Osteocyte (in vitro differentiated cells): ENCODE results near the gene BBS10. TPM values are rescaled to one million over a fixed set of nuclear protein-coding genes. Genes with fewer than 3 reads are reported as not detected.
"Not testable (repeated sequence)": the region's sequence is repeated elsewhere in the genome, so short reads cannot be mapped to it uniquely, and the experiment has no call there.

Experiments used
- DNase-seq: peaks from one replicate; pipeline ENCODE4 v3.0.0; 2021; ENCODE audit warnings: mixed read lengths; ENCODE audit not compliant: unreplicated experiment; ENCODE audit errors: extremely low spot score
- H3K27ac Mint-ChIP-seq: one replicate; pipeline ENCODE4 v1.8.0; 2021; ENCODE audit warnings: mild to moderate bottlenecking, mixed read lengths; ENCODE audit not compliant: unreplicated experiment
- H3K27me3 Mint-ChIP-seq: one replicate; pipeline ENCODE4 v1.8.0; 2021; ENCODE audit warnings: mixed read lengths; ENCODE audit not compliant: unreplicated experiment
- H3K36me3 Mint-ChIP-seq: one replicate; pipeline ENCODE4 v1.8.0; 2021; ENCODE audit warnings: mixed read lengths; ENCODE audit not compliant: unreplicated experiment
- H3K4me1 Mint-ChIP-seq: one replicate; pipeline ENCODE4 v1.8.0; 2021; ENCODE audit warnings: mixed read lengths; ENCODE audit not compliant: unreplicated experiment
- H3K4me3 Mint-ChIP-seq: one replicate; pipeline ENCODE4 v1.8.0; 2021; ENCODE audit warnings: mild to moderate bottlenecking, moderate library complexity, mixed read lengths; ENCODE audit not compliant: unreplicated experiment
- H3K9me3 Mint-ChIP-seq: one replicate; pipeline ENCODE4 v1.8.0; 2021; ENCODE audit warnings: mixed read lengths; ENCODE audit not compliant: unreplicated experiment
- total RNA-seq: library from RNA; stranded (reverse); gene quantifications from 2 replicates; pipeline ENCODE4 v1.2.1, GENCODE V29; 2021
- TF ChIP-seq, protein P1 (sequence below): fragments of 200-600 bp; sonication (generic); IDR thresholded peaks from 2 replicates; pipeline ENCODE4 v1.5.0; 2021; ENCODE audit warnings: antibody characterized with exemption, mild to moderate bottlenecking, moderate library complexity

BBS10 gene
- total RNA-seq, 1 donor from 2014 or later: 10.5 TPM

DNA sequence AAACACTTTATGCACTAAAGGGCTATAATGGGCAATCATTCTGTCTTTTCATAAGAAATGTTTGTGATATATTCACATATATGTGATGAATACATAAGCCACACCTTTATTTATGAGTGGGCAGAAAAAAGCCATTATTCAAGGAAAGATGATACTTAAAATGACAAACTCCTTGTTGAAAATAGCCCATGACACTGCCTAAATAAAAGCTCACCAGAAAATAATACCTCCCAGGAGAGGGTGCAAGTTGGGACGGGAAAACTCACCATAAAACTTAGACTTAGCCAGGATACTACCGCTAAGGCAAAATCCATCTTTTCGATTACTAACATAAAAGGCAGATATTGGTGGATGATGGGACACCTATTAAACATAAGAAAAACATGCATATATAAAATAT lies 35.8 kb upstream of the BBS10 start:
- TF ChIP-seq, protein P1, sequence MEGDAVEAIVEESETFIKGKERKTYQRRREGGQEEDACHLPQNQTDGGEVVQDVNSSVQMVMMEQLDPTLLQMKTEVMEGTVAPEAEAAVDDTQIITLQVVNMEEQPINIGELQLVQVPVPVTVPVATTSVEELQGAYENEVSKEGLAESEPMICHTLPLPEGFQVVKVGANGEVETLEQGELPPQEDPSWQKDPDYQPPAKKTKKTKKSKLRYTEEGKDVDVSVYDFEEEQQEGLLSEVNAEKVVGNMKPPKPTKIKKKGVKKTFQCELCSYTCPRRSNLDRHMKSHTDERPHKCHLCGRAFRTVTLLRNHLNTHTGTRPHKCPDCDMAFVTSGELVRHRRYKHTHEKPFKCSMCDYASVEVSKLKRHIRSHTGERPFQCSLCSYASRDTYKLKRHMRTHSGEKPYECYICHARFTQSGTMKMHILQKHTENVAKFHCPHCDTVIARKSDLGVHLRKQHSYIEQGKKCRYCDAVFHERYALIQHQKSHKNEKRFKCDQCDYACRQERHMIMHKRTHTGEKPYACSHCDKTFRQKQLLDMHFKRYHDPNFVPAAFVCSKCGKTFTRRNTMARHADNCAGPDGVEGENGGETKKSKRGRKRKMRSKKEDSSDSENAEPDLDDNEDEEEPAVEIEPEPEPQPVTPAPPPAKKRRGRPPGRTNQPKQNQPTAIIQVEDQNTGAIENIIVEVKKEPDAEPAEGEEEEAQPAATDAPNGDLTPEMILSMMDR: no peak
- H3K36me3 Mint-ChIP-seq: peaks cover 35% of the 10 kb centered on the region
- no peak for DNase-seq
- no peak overlapping the region for H3K27ac Mint-ChIP-seq
- no peaks in the 10 kb centered on the region for H3K4me1 Mint-ChIP-seq
- H3K9me3 Mint-ChIP-seq: no peaks in the 10 kb centered on the region
- no peak overlapping the region for H3K4me3 Mint-ChIP-seq
- H3K27me3 Mint-ChIP-seq: no peaks in the 10 kb centered on the region

DNA sequence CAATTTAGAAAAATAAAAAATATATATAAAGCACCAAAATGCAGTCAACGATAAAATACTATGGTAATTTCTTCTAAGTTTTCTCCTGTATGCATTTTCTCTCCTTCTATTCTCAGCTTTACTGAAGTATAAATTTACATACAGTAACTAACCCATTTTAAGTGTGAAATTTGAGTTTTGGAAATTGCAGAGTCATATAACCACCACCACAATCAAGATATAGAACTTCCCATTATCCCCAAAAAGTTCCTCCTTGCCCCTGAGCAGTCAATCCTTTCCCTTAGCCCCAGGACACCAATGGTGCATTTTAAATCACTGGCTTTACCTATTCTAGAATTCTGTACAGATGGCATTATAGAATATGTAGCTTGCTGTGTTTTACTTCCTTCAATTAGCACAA lies 31.0 kb upstream of the BBS10 start:
- TF ChIP-seq, protein P1: no peak
- no peak overlapping the region for H3K27ac Mint-ChIP-seq
- DNase-seq: no peak
- no peaks in the 10 kb centered on the region for H3K4me1 Mint-ChIP-seq
- H3K9me3 Mint-ChIP-seq: no peaks in the 10 kb centered on the region
- no peaks in the 10 kb centered on the region for H3K27me3 Mint-ChIP-seq
- H3K36me3 Mint-ChIP-seq: peaks cover 29% of the 10 kb centered on the region
- no peak overlapping the region for H3K4me3 Mint-ChIP-seq

DNA sequence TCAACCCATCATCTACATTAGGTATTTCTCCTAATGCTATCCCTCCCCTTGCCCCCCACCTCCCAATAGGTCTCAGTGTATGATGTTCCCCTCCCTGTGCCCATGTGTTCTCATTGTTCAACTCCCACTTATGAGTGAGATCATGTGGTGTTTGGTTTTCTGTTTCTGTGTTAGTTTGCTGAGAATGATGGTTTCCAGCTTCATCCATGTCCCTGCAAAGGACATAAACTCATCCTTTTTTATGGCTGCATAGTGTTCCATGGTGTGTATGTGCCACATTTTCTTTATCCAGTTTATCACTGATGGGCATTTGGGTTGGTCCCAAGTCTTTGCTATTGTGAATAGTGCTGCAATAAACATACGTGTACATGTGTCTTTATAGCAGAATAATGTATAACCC lies 28.7 kb upstream of the BBS10 start:
- not testable (repeated sequence) for H3K4me1 Mint-ChIP-seq, H3K27ac Mint-ChIP-seq, H3K9me3 Mint-ChIP-seq, H3K4me3 Mint-ChIP-seq, DNase-seq, H3K27me3 Mint-ChIP-seq
- H3K36me3 Mint-ChIP-seq: peaks cover 22% of the 10 kb centered on the region

DNA sequence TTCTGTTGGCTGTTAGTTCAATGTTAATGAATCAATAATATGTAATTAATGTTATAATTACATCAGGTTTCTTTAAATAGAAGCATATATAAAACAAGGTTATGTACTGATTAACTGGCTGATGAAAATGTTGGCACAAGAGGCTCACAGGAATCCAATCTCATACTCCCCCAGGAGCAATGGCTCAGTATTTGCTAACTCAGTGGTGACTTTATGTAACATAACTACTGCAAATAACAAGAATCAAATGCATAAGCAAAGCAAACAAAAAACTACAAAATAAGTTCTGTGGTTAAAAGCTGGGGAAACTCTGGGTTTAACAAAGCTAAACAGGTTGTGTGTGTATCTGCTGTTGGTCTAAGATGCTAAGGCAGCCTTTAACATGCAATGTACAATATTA lies 27.7 kb upstream of the BBS10 start:
- no peak for DNase-seq
- H3K27me3 Mint-ChIP-seq: no peaks in the 10 kb centered on the region
- H3K36me3 Mint-ChIP-seq: peaks cover 24% of the 10 kb centered on the region
- H3K4me3 Mint-ChIP-seq: no peak overlapping the region
- H3K27ac Mint-ChIP-seq: no peak overlapping the region
- TF ChIP-seq, protein P1: no peak
- H3K9me3 Mint-ChIP-seq: no peaks in the 10 kb centered on the region
- no peaks in the 10 kb centered on the region for H3K4me1 Mint-ChIP-seq

DNA sequence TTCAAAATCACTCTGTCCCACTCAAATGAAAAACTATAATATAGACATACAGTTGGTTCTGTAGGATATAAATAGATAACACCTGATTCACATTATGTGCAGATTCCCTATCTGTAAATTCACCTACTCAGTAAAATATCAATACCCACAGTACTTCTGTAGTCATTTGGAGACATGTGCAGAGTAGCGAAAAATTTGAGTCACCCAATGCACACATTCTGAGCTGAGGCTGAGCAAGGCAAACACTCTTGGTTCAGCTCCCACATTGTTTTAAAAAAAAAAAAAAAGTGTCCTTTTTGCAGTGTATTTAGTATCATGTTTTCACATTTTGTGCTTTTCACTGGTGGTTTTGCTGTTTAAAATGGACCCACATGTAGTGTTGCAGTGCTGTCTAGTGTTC lies 27.3 kb upstream of the BBS10 start:
- Mint-ChIP-seq H3K27ac (no peak overlapping the region), H3K36me3 (peaks cover 21% of the 10 kb centered on the region), H3K4me1 (no peaks in the 10 kb centered on the region), H3K27me3 (no peaks in the 10 kb centered on the region), H3K9me3 (no peaks in the 10 kb centered on the region), H3K4me3 (no peak overlapping the region)
- TF ChIP-seq, protein P1: no peak
- no peak for DNase-seq

DNA sequence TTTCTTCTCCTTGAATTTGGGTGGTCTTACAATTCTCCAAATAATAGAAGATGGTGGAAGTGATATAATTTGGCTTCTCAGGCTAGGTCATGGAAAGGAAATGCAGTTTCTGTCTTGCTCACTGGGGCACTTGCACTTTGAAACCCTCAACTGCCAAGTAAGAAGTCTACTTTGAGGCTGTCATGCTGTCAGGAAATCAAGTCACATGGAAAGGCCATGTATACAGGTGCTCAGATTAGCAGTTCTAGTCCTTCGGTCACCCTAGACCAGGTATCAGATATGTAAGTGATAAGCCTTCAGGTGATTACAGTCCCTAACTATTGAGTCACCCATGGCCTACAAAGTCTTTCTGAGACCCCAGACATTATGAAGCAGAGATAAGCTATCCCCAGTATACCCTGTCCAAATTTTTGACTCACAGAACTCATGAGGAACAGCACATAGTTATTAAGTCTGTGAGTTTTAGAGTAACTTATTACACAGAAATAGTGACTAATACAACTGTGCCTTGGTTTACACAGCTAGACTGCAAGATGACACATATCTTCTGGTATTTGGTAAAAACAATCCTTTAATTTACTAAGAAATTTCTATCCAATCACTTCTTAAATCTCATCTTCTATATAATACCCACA lies 26.3 kb upstream of the BBS10 start:
- Mint-ChIP-seq H3K36me3 (peaks cover 26% of the 10 kb centered on the region), H3K9me3 (peaks cover 2% of the 10 kb centered on the region)

More for the DNA sequence above, 26.3 kb upstream of the BBS10 start:
- Mint-ChIP-seq H3K4me3 (no peak overlapping the region), H3K4me1 (no peaks in the 10 kb centered on the region), H3K27ac (no peak overlapping the region), H3K27me3 (no peaks in the 10 kb centered on the region)
- TF ChIP-seq, protein P1: no peak
- no peak for DNase-seq
